Neural progenitor cell (in vitro differentiated cells): ENCODE measurements around the gene ANO4.

ENCODE experiments used
- CTCF ChIP-seq: fragments of 200-600 bp; sonication (generic); IDR thresholded peaks from 2 replicates; pipeline ENCODE4 v1.5.1; 2017; ENCODE audit warnings: antibody characterized with exemption, mild to moderate bottlenecking
- EZH2 ChIP-seq: fragments of 200-600 bp; sonication (generic); IDR thresholded peaks from 2 replicates; pipeline ENCODE4 v1.6.1; 2017; ENCODE audit warnings: antibody characterized with exemption, mild to moderate bottlenecking, moderate library complexity

- no peak for TF ChIP-seq CTCF
- no peak for TF ChIP-seq EZH2
Observed at GRCh38 chr12:101051901-101052550, 257.4 kb downstream of the ANO4 start.
